GM12892 (cell line): Measurements from ENCODE around the gene FANCG.

Experiments used
- POLR2A ChIP-seq: IDR thresholded peaks from 2 replicates; pipeline ENCODE4 v1.6.1; 2011; ENCODE audit warnings: low read depth, low read length, control low read depth
- POLR2AphosphoS5 ChIP-seq: IDR thresholded peaks from 2 replicates; pipeline ENCODE4 v1.6.1; 2011; ENCODE audit warnings: low read depth, low read length, control low read depth
- TAF1 ChIP-seq: IDR thresholded peaks from 2 replicates; pipeline ENCODE4 v1.6.1; 2011; ENCODE audit warnings: low read depth, mild to moderate bottlenecking, control low read depth, low read length, borderline replicate concordance

GRCh38 chr9:35114840-35115628, 35.3 kb upstream of the FANCG start:
- TF ChIP-seq POLR2A (no peak), POLR2AphosphoS5 (no peak), TAF1 (no peak)
